Coronary artery (tissue), 2 donors: ENCODE measurements around the gene DNAJB4.

ENCODE experiments used
- DNase-seq: peaks from one replicate; pipeline ENCODE4 v3.0.0-alpha.2; 2017; ENCODE audit warnings: low spot score
- H3K27ac ChIP-seq, 2 donors: fragments of 200-600 bp; sonication (generic); one replicate each; pipeline ENCODE4 v1.5.1; 2016 to 2019
- H3K4me3 ChIP-seq: fragments of 200-600 bp; sonication (generic); 2 replicates; pipeline ENCODE4 v1.5.1; 2016; ENCODE audit warnings: mild to moderate bottlenecking, moderate library complexity
- TF ChIP-seq, protein P1 (sequence below): fragments of 200-600 bp; sonication (generic); IDR thresholded peaks from one replicate; pipeline ENCODE4 v1.5.1; 2019; ENCODE audit warnings: antibody characterized with exemption

The DNAJB4 gene

DNA sequence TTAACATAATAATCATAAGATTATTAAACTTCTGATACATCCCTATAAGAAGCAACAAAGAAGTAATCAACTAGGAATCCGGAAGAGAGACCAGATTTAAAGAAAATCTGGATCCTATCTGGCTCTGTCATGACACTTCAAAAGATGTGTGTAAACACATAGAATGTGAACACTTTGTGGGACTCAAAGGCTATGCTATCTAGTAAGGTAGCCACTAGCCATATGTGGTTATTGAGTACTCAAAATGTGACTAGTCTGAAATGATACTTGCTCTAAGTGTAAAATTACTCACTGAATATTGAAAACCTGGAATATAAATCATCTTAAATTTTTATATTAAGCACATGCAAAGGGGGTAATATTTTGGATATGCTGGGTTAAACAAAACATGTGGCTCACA is 34.5 kb upstream of the DNAJB4 start:
- H3K27ac ChIP-seq = no peak overlapping the region
- TF ChIP-seq, protein P1, sequence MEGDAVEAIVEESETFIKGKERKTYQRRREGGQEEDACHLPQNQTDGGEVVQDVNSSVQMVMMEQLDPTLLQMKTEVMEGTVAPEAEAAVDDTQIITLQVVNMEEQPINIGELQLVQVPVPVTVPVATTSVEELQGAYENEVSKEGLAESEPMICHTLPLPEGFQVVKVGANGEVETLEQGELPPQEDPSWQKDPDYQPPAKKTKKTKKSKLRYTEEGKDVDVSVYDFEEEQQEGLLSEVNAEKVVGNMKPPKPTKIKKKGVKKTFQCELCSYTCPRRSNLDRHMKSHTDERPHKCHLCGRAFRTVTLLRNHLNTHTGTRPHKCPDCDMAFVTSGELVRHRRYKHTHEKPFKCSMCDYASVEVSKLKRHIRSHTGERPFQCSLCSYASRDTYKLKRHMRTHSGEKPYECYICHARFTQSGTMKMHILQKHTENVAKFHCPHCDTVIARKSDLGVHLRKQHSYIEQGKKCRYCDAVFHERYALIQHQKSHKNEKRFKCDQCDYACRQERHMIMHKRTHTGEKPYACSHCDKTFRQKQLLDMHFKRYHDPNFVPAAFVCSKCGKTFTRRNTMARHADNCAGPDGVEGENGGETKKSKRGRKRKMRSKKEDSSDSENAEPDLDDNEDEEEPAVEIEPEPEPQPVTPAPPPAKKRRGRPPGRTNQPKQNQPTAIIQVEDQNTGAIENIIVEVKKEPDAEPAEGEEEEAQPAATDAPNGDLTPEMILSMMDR = no peak
- DNase-seq = no peak
- H3K4me3 ChIP-seq = no peak overlapping the region

DNA sequence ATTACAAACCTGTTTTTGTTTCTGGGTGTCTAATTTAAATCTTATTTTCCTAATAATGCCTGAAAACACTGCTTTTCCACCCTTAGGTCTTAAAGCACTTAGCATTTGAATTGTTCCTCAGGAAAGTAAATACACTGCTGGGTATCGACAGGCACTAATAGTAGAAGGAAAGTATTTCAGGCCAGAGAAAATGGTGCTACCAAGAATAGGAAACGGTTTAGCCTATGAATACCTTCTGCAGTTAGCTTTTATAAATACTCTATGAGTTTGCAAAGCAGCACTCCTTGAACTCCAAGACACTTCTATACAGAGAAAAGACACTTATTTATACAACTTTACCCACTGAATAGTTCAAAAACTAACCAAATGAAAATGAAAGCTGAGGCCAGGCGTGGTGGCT is 32.7 kb upstream of the DNAJB4 start:
- Histone ChIP-seq H3K27ac (no peak overlapping the region), H3K4me3 (no peak overlapping the region)
- TF ChIP-seq, protein P1 = no peak
- no peak for DNase-seq

DNA sequence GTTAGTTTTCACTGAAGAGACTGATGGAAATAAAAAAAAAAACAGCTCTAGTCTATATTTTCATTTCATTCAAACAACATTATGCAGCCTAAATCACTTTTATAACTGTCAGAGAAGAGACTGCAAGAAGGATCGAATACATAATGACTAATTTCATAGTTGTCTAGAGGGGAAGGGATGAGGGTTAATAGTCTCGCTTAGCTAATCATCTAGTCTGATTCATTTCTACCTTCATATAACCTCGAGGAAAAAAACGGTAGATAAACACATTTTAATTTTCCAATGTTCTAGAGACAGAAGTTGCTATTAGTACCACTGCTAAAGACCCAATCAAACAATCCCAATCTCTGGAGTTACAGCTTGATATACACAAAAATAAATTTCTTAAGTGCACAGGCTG is 29.4 kb upstream of the DNAJB4 start:
- no peak for DNase-seq
- Histone ChIP-seq H3K27ac (no peak overlapping the region), H3K4me3 (peak overlapping the region; percentile 83)
- TF ChIP-seq, protein P1 = no peak

- Histone ChIP-seq H3K27ac (no peak overlapping the region), H3K4me3 (peak overlapping the region; percentile 83)
- TF ChIP-seq, protein P1 = no peak
- DNase-seq = no peak
Observed at GRCh38 chr1:77975907-77976306, 28.8 kb upstream of the DNAJB4 start.

DNA sequence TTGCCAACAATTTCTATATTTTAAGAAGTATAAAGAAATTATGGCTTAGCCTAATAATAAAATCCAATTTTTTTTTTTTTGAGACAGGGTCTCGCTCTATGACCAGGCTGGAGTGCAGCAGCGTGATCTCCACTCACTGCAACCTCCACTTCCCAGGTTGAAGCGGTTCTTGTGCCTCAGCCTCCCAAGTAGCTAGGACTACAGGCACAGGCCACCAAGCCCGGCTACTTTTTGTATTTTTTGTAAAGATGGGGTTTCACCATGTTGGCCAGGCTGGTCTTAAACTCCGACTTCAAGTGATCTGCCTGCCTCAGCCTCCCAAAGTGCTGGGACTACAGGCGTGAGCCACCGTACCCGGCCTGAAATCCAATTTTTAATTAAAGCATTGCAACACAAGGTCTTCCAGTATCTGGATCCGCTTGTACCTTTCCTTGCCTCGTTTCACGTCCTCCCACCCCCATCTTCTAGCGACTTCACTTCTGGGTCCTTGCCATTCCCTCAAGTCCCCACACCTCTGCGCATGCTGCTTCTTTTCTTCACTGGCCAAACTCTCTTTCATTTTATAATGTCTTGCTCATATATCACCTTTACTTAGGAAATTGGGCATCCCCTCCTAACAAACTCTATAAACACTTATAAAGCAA is 28.2 kb upstream of the DNAJB4 start:
- peak; percentile 62 for DNase-seq

DNA sequence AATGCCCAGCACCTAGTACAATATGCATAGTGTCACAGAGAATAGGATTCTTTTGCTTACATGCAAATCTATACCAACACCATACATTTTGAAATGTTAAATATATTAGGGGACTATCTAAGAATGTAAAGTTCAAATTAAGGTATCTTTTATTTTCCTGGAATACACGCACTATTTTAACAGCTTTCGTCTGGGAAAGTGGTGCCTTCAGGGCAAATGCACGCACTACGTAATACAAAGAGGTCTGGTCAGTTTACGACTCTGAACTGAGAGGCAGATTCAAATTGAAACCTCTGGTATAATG is 26.8 kb upstream of the DNAJB4 start:
- TF ChIP-seq, protein P1 = no peak
- peak overlapping the region; percentile 83 for H3K4me3 ChIP-seq
- DNase-seq = no peak
- peak overlapping the region; percentile 98 for H3K27ac ChIP-seq

More for the DNA sequence above, 28.2 kb upstream of the DNAJB4 start:
- TF ChIP-seq, protein P1 = no peak
- peak overlapping the region; percentile 83 for H3K4me3 ChIP-seq
- H3K27ac ChIP-seq = peak overlapping the region; percentile 29 to 98

DNA sequence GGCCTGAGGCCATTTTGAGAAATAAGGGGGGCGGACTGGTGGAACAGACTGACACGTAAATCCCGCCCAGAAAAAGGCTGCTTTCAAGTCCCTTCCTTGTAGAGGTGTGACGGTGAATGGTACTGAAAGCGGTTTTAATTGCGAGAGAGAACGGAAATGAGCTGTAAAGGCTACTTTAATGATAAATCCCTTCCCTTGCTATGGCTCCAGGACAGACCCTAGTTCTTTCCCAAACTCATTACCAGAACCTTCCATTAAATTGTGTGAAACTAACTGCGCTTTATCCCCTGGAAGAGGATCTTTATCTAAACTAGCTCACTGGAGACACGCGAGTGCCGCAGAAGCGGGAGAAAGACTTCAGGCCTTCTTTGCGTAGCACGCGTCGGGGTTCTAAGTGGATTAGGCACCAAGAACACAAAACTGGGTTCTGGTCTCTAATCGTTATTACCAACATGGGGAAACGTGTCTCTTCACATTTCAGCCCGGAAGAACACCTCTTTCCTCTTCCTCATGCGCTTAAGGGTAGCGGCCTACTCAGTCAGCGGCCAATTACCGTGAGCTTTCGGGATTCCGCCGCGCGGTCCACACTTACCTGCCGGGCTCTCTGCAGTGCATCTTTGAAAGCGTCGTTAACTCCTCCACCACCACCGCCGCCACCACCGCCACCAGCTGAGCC is 26.3 kb upstream of the DNAJB4 start:
- Histone ChIP-seq H3K27ac (peak overlapping the region; percentile 98), H3K4me3 (peak overlapping the region; percentile 83)
- TF ChIP-seq, protein P1 = no peak
- DNase-seq = no peak
